Middle frontal gyrus (tissue), 1 donor: ENCODE data around the gene SOX15.
A peak's percentile ranks its signal among the peaks of the same experiment; 100 is the strongest.

ENCODE experiments used
- DNase-seq: peaks from one replicate; pipeline ENCODE4 v3.0.0-alpha.2; 2015; ENCODE audit warnings: low spot score; ENCODE audit errors: extremely low spot score

SOX15 gene

GRCh38 chr17:7577327-7578199 is 12.3 kb downstream of the SOX15 start:
- DNase-seq: no peak

- DNase-seq: no peak
These were observed 13.4 kb downstream of the SOX15 start for GRCh38 chr17:7576432-7576937.

DNA sequence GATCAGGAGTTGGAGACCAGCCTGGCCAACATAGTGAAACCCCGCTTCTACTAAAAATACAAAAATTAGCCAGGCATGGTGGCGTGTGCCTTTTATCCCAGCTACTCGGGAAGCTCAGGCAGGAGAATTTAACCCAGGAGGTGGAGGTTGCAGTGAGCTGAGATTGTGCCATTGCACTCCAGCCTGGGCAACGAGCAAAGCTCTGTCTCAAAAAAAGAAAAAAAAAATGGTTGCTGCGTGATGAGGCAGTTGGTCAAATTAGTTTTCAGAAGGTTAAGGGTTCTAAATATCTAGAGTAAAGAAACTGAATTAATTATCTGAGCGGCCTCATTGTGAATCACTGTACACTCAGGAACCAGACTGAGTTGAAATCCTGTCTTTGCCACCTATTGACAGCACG is 13.9 kb downstream of the SOX15 start:
- no peak for DNase-seq

DNA sequence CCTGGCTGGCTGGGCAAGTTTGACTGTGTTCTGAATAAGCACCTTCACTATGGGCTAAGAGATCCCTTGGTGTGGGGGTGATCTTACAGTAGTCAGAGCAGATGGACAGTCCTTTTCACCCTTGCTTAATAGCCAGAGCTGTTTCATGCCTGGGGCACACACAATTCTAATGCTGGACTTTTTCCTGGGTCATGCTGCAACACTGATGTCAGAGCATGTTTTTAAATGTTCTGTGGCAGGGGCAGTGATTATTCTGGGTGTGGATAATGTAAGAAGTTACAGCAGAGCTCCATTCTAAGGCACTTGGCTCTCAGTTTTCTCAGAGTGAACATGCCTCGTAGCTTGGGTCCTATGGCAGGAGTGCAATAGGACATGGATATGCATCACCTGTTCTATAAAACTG is 14.4 kb downstream of the SOX15 start:
- no peak for DNase-seq

GRCh38 chr17:7574176-7574953 is 15.5 kb downstream of the SOX15 start:
- DNase-seq: no peak

DNA sequence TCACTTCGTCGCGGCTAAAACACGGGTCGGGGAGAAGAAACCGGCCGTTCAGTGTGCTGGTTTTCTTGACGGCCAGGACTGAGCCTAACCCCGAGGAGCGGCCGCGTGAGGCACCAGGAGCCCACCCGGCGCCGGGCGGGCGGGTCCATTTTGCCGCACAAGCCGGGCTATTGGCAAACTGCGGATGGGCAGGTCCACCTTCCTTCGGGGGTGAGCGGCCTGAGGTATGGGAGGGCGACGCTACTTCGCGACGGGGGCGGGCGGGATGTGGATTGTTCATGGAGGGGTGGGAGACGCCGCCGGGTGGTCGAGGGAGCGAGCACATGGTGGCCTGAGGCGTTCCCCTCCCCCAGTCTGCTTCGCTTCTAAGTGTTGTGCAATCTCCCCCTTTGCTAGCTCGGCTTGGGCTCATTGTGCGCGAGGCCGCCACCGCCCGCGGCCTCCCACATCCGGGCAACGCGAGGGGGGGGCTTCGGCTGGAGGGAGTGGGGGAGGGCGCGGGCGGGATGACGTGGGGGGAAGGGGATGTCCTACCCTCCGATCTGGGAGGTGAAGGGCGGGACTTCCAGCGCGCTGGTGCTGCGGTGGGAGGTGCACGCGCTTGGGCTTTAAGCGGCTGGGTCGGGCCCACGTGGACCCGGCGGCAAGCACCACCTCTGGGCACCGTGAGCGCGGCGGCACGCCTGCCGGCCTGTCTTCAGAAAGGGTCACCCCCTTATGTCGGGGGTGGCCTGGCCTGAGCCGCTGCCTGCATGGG is 16.4 kb downstream of the SOX15 start:
- peak; percentile 76 for DNase-seq

- peak; percentile 100 for DNase-seq
These were observed 17.1 kb downstream of the SOX15 start for GRCh38 chr17:7572588-7573323.

DNA sequence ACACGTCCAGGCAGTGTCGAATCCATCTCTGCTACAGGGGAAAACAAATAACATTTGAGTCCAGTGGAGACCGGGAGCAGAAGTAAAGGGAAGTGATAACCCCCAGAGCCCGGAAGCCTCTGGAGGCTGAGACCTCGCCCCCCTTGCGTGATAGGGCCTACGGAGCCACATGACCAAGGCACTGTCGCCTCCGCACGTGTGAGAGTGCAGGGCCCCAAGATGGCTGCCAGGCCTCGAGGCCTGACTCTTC is 17.6 kb downstream of the SOX15 start:
- no peak for DNase-seq

DNA sequence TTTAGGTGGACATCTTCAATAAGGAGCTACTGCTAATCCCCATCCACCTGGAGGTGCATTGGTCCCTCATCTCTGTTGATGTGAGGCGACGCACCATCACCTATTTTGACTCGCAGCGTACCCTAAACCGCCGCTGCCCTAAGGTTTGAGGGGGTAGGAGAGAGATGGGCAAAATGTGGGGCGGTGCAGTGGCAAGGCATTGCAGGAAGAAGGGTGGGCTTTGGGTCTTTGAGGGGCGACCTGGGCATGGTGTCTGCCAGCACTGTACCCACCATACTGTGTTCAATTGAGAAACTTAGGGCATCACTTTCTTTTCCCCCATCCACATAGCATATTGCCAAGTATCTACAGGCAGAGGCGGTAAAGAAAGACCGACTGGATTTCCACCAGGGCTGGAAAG is 19.5 kb downstream of the SOX15 start:
- DNase-seq: no peak

- DNase-seq: no peak
These were observed 20.3 kb downstream of the SOX15 start for GRCh38 chr17:7569571-7569970.

- DNase-seq: no peak
These were observed 26.6 kb downstream of the SOX15 start for GRCh38 chr17:7563115-7563869.

- no peak for DNase-seq
These were observed 27.7 kb downstream of the SOX15 start for GRCh38 chr17:7562208-7562605.

- peak; percentile 90 for DNase-seq
These were observed 28.2 kb downstream of the SOX15 start, which contains the start of gene SENP3 for GRCh38 chr17:7561589-7562207. SENP3 (plus strand) TSS chr17:7561919; CDS start chr17:7563077, 1,158 bp downstream.

- DNase-seq: no peak
These were observed 28.8 kb downstream of the SOX15 start for GRCh38 chr17:7561028-7561575.

DNA sequence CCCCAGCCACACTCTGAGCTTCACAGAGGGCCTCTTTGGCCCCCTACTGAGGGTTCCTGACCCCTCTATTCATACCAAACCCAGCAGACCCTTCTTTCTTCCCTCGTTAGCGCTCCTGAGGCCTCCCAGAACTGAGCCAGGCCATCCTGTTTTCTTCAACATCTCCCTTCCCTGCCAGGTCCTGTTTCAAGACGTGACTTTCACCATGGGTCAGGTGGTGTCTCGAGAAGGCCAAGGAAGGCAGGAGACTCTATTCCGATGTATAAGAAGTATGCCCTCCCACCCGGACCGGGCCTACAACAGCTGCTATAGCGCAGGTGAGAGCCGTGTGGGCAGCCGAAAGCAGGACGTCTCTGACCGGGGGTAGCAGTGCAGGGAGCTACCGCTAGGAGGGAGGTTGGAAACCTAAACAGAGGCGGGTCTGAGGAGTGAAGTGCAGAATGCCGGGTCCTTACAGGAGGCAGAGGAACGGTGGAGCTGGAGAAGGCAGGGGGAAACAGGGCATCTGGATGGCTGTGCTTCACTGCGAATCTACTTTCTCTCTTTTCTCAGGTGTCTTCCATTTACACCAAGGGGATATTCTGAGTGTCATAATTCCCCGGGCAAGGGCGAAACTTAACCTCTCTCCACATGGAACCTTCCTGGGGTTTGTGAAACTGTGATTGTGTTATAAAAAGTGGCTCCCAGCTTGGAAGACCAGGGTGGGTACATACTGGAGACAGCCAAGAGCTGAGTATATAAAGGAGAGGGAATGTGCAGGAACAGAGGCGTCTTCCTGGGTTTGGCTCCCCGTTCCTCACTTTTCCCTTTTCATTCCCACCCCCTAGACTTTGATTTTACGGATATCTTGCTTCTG is 29.5 kb downstream of the SOX15 start:
- no peak for DNase-seq

GRCh38 chr17:7559320-7560171 is 30.3 kb downstream of the SOX15 start:
- DNase-seq: no peak

- DNase-seq: no peak
These were observed 31.2 kb downstream of the SOX15 start, which contains the start of gene TNFSF13 for GRCh38 chr17:7558544-7559319. TNFSF13 (plus strand) TSS chr17:7558750; CDS start chr17:7559040, 290 bp downstream.
